Astrocyte (in vitro differentiated cells and primary cell): ENCODE data around the gene TESK2.

Source experiments
- CTCF ChIP-seq: IDR thresholded peaks from 2 replicates; pipeline ENCODE4 v1.5.1; 2011; ENCODE audit warnings: low read depth, mild to moderate bottlenecking, inconsistent platforms, low read length, moderate library complexity; ENCODE audit not compliant: insufficient read depth
- EZH2 ChIP-seq: IDR thresholded peaks from 2 replicates; pipeline ENCODE4 v1.6.1; 2012; ENCODE audit warnings: mild to moderate bottlenecking, low read length, inconsistent platforms; ENCODE audit not compliant: insufficient read depth

- TF ChIP-seq CTCF: no peak
- peak; percentile 34 for TF ChIP-seq EZH2
Measured at GRCh38 chr1:45490626-45491486, at the start of gene TESK2.
